22Rv1 (cell line): ENCODE data around the gene MYCBP2.
"Not testable (repeated sequence)": the region's sequence is repeated elsewhere in the genome, so short reads cannot be mapped to it uniquely, and the experiment has no call there.

Source experiments
- H3K27ac ChIP-seq: fragments of 450-650 bp; 2 replicates; pipeline ENCODE4 v1.5.1; 2017
- ZFX ChIP-seq: fragments of 450-650 bp; IDR thresholded peaks from 2 replicates; pipeline ENCODE4 v1.6.1; 2017; ENCODE audit warnings: antibody characterized with exemption, borderline replicate concordance
- TF ChIP-seq, protein P1 (sequence below): fragments of 450-650 bp; IDR thresholded peaks from 2 replicates; pipeline ENCODE4 v1.5.1; 2017; ENCODE audit warnings: mild to moderate bottlenecking

MYCBP2 gene

GRCh38 chr13:77291774-77292173 is 35.1 kb downstream of the MYCBP2 start:
- H3K27ac ChIP-seq = no peak overlapping the region
- TF ChIP-seq, protein P1, sequence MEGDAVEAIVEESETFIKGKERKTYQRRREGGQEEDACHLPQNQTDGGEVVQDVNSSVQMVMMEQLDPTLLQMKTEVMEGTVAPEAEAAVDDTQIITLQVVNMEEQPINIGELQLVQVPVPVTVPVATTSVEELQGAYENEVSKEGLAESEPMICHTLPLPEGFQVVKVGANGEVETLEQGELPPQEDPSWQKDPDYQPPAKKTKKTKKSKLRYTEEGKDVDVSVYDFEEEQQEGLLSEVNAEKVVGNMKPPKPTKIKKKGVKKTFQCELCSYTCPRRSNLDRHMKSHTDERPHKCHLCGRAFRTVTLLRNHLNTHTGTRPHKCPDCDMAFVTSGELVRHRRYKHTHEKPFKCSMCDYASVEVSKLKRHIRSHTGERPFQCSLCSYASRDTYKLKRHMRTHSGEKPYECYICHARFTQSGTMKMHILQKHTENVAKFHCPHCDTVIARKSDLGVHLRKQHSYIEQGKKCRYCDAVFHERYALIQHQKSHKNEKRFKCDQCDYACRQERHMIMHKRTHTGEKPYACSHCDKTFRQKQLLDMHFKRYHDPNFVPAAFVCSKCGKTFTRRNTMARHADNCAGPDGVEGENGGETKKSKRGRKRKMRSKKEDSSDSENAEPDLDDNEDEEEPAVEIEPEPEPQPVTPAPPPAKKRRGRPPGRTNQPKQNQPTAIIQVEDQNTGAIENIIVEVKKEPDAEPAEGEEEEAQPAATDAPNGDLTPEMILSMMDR = no peak
- no peak for TF ChIP-seq ZFX

GRCh38 chr13:77290342-77290741 is 36.6 kb downstream of the MYCBP2 start:
- TF ChIP-seq, protein P1 = no peak
- no peak for TF ChIP-seq ZFX
- H3K27ac ChIP-seq = no peak overlapping the region

- no peak overlapping the region for H3K27ac ChIP-seq
Observed at GRCh38 chr13:77289851-77290250, 37.0 kb downstream of the MYCBP2 start.

GRCh38 chr13:77285632-77286031 is 41.3 kb downstream of the MYCBP2 start:
- H3K27ac ChIP-seq = not testable (repeated sequence)

More at GRCh38 chr13:77289851-77290250, 37.0 kb downstream of the MYCBP2 start:
- TF ChIP-seq, protein P1 = no peak

DNA sequence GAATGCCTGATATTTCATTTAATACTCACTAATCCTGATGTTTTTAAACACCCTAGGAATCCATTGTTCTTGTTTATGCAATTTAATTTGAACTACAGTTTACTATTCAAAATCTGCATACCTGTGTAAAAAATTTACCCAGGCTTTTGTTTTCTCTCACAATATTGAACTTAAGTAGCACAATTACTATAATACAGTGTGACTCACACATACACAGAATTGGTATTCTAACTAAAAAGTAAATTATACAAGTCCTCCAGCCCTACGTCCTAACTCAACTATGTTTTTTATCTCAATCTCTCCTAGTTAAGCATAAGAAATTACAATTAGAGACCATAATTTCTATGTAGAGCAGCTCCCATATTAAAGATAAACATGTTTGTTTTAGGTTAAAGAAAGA is 41.8 kb downstream of the MYCBP2 start:
- H3K27ac ChIP-seq = no peak overlapping the region
- TF ChIP-seq ZFX = no peak
- TF ChIP-seq, protein P1 = no peak

DNA sequence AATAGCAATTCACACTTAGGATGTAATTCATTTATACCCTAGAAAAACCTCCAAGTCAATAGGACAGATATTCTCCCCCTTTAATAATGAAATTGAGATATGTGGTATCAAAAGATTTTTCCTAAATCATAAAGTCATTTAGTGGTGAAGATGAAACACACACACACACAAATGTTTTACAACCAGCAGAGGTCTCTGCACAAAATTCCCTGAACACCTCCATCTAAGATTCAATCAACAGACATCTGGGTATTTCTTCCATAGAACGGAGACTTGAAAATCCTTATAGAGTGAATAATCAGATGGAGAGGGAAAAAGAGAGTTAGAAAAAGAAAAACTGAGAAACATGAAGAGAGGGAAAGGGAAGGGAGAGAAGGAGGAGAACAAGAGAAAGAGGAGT is 52.8 kb downstream of the MYCBP2 start:
- H3K27ac ChIP-seq = no peak overlapping the region
- TF ChIP-seq ZFX = no peak
- TF ChIP-seq, protein P1 = no peak

- TF ChIP-seq, protein P1 = no peak
- TF ChIP-seq ZFX = no peak
- no peak overlapping the region for H3K27ac ChIP-seq
Observed at GRCh38 chr13:77269141-77269540, 57.8 kb downstream of the MYCBP2 start.

- TF ChIP-seq, protein P1 = no peak
- no peak for TF ChIP-seq ZFX
- no peak overlapping the region for H3K27ac ChIP-seq
Observed at GRCh38 chr13:77267362-77267761, 59.5 kb downstream of the MYCBP2 start.
